B cell (primary cell): ENCODE measurements around the gene SIGLEC5. TPM values are rescaled to one million over a fixed set of nuclear protein-coding genes. Genes with fewer than 3 reads are reported as not detected.

Experiments
- ATAC-seq: fragments of 200-7000 bp; cut with Tn5 transposase; one replicate; pipeline ENCODE4 v1.10.0; 2021; ENCODE audit warnings: low read depth, mild to moderate bottlenecking, moderate number of reproducible peaks, moderate library complexity
- CTCF ChIA-PET: fragments of 350-600 bp; sonication (Branson Sonifier 250); formaldehyde crosslinking; loops from one replicate; lab custom pipeline; 2021; ENCODE audit warnings: antibody characterized with exemption, inconsistent platforms; lab: Charles Lee
- POLR2A ChIA-PET: fragments of 350-600 bp; sonication (Branson Sonifier 250); formaldehyde crosslinking; loops from one replicate; lab custom pipeline; 2021; ENCODE audit warnings: antibody characterized with exemption; lab: Charles Lee
- DNase-seq: peaks from one replicate; pipeline ENCODE4 v3.0.0; 2013
- H2AFZ ChIP-seq: 2 replicates; pipeline ENCODE4 v1.6.1; 2012; ENCODE audit warnings: mild to moderate bottlenecking, low read depth, low read length; ENCODE audit not compliant: insufficient read depth, poor library complexity, severe bottlenecking
- H3K27ac ChIP-seq, 2 donors: 1 replicate in 1 of 2; 2 replicates in 1 of 2; pipeline ENCODE4 v1.5.1; 2012 to 2013; ENCODE audit warnings: low read length in 2 of 2, mild to moderate bottlenecking in 2 of 2, moderate library complexity in 1 of 2
- H3K27me3 ChIP-seq, 4 experiments: fragments of 200-600 bp in 1 of 4; sonication (generic) in 1 of 4; replicated peaks in 1 of 4; 1 replicate in 2 of 4; 2 replicates in 2 of 4; pipeline versions ENCODE4 v1.6.1 to v1.7.0; 2013 to 2016; ENCODE audit warnings: low read length in 3 of 4, mild to moderate bottlenecking in 2 of 4, mixed read lengths in 1 of 4, moderate library complexity in 1 of 4; ENCODE audit not compliant: insufficient read depth in 4 of 4, control insufficient read depth in 3 of 4; ENCODE audit errors: control extremely low read depth in 1 of 4
- H3K36me3 ChIP-seq, 2 experiments: replicated peaks in 1 of 2; 1 replicate in 1 of 2; 2 replicates in 1 of 2; pipeline versions ENCODE4 v1.6.1 to v1.7.1; 2013; ENCODE audit warnings: low read length in 1 of 2; ENCODE audit not compliant: insufficient read depth in 2 of 2, control insufficient read depth in 1 of 2; ENCODE audit errors: control extremely low read depth in 1 of 2, extremely low read depth in 1 of 2
- H3K4me1 ChIP-seq, 2 donors: fragments of 200-600 bp in 1 of 2; sonication (generic) in 1 of 2; 1 replicate in 1 of 2; 2 replicates in 1 of 2; pipeline versions ENCODE4 v1.5.1 to v1.6.1; 2013 to 2017; ENCODE audit warnings: low read length in 2 of 2; ENCODE audit not compliant: control insufficient read depth in 2 of 2, insufficient read depth in 2 of 2
- H3K4me2 ChIP-seq: replicated peaks from 2 replicates; pipeline ENCODE3; 2012; ENCODE audit warnings: mild to moderate bottlenecking, low read depth, low read length; ENCODE audit not compliant: poor library complexity, severe bottlenecking
- H3K4me3 ChIP-seq, 5 experiments: fragments of 200-600 bp in 1 of 5; sonication (generic) in 1 of 5; 1 replicate in 3 of 5; 2 replicates in 2 of 5; pipeline versions ENCODE4 v1.5.1 to v1.7.0; 2011 to 2016; ENCODE audit warnings: low read length in 4 of 5, mild to moderate bottlenecking in 4 of 5, low read depth in 2 of 5, control low read depth in 1 of 5, moderate library complexity in 1 of 5; ENCODE audit not compliant: insufficient read depth in 1 of 5; ENCODE audit errors: control extremely low read depth in 1 of 5, extremely low read depth in 1 of 5
- H3K79me2 ChIP-seq: fragments of 200-600 bp; sonication (generic); one replicate; pipeline ENCODE4 v1.6.0; 2016; ENCODE audit warnings: low read length; ENCODE audit not compliant: control insufficient read depth, insufficient read depth
- H3K9ac ChIP-seq: fragments of 200-600 bp; sonication (generic); 2 replicates; pipeline ENCODE4 v1.6.1; 2017; ENCODE audit warnings: mild to moderate bottlenecking, low read length, moderate library complexity
- H3K9me3 ChIP-seq, 3 donors: one replicate each; pipeline versions ENCODE4 v1.6.1 to v1.7.1; 2013; ENCODE audit warnings: low read length in 2 of 3; ENCODE audit not compliant: control insufficient read depth in 2 of 3, insufficient read depth in 1 of 3; ENCODE audit errors: control extremely low read depth in 1 of 3
- H4K20me1 ChIP-seq: 2 replicates; pipeline ENCODE4 v1.6.0; 2012; ENCODE audit warnings: mild to moderate bottlenecking, low read length; ENCODE audit not compliant: insufficient read depth, control insufficient read depth, poor library complexity, severe bottlenecking
- H3K27ac Mint-ChIP-seq: one replicate; pipeline ENCODE4 v1.8.0; 2021; ENCODE audit warnings: mixed read lengths
- H3K27me3 Mint-ChIP-seq: one replicate; pipeline ENCODE4 v1.8.0; 2021; ENCODE audit warnings: mixed read lengths
- H3K4me1 Mint-ChIP-seq: one replicate; pipeline ENCODE4 v1.8.0; 2021; ENCODE audit warnings: mixed read lengths
- H3K4me3 Mint-ChIP-seq: one replicate; pipeline ENCODE4 v1.8.0; 2021; ENCODE audit warnings: mixed read lengths
- H3K9me3 Mint-ChIP-seq: one replicate; pipeline ENCODE4 v1.8.0; 2022; ENCODE audit warnings: mixed read lengths; ENCODE audit not compliant: insufficient read depth
- CTCF ChIP-seq: fragments of 200-600 bp; IDR thresholded peaks from one replicate; pipeline ENCODE4 v1.8.0; 2022; ENCODE audit warnings: antibody characterized with exemption, mild to moderate bottlenecking
- EZH2 ChIP-seq: IDR thresholded peaks from 2 replicates; pipeline ENCODE4 v1.6.1; 2012; ENCODE audit warnings: borderline replicate concordance, low read depth, mild to moderate bottlenecking, moderate library complexity, low read length; ENCODE audit not compliant: insufficient read depth, poor library complexity, severe bottlenecking
- WGBS: methylation state at CpG from one replicate; pipeline ENCODE4 v1.1.5; 2013; ENCODE audit warnings: missing lambda C conversion rate; ENCODE audit not compliant: insufficient coverage; 5-methylcytosine and 5-hydroxymethylcytosine counted together
- intact Hi-C: fragments of 100-400 bp; cut with micrococcal nuclease; formaldehyde crosslinking; loops from one replicate; pipeline ENCODE4 v1.10.0; 2022
- polyA plus RNA-seq: library from polyadenylated mRNA; depleted of rRNA; stranded (reverse); fragments of >200 nt; gene quantifications from 2 replicates; pipeline ENCODE4 v1.2.3, GENCODE V29; 2012
- total RNA-seq, 2 donors: library from RNA; stranded (reverse); fragments of 120-200 nt in 1 of 2; gene quantifications; 1 replicate in 1 of 2; 2 replicates in 1 of 2; pipeline versions ENCODE4 v1.2.3 to v1.2.4, GENCODE V29; 2013 to 2022

SIGLEC5 gene
- total and polyA plus RNA-seq, 2 donors (not counting 1 experiment from before 2014, with no cell fraction given) = 0.84 TPM; not detected in 1

GRCh38 chr19:51602189-51602854 lies 27.9 kb downstream of the SIGLEC5 start:
- peak overlapping the region; percentile 29 to 49 for H3K27ac ChIP-seq
- H3K4me1 Mint-ChIP-seq = peaks cover 59% of the 10 kb centered on the region
- peaks cover 20% of the 10 kb centered on the region for H3K79me2 ChIP-seq
- CTCF ChIA-PET = interaction anchor here (0.9 to 2.7 kb wide), 11 partner anchors 12 to 130 kb away, joined by 3 to 18 read pairs (median 4); partner anchors contain the start of gene ZNF175
- intact Hi-C loops = no loop called here
- ATAC-seq (no peak), DNase-seq (peak; percentile 40)
- peak overlapping the region; percentile 71 for H3K9ac ChIP-seq
- H3K36me3 ChIP-seq = peaks cover 0 to 4% of the 10 kb centered on the region in 2 experiments
- H3K4me3 ChIP-seq = peak overlapping the region in 4 of 5 experiments; percentile 37 to 61 (median 54)
- H3K27me3 Mint-ChIP-seq = no peaks in the 10 kb centered on the region
- peaks cover 3% of the 10 kb centered on the region for H4K20me1 ChIP-seq
- H3K4me3 Mint-ChIP-seq = peak overlapping the region; percentile 92
- POLR2A ChIA-PET = interaction anchor here (1.1 to 1.3 kb wide), 2 partner anchors 55 to 185 kb away, joined by 4 to 9 read pairs; partner anchors contain the start of gene SIGLEC10
- WGBS = 84% methylated on average over 14 of the region's 20 CpGs
- peak overlapping the region; percentile 78 for H3K4me2 ChIP-seq
- H3K27ac Mint-ChIP-seq = peak overlapping the region; percentile 95
- H2AFZ ChIP-seq = no peak overlapping the region
- TF ChIP-seq CTCF (no peak), EZH2 (no peak)
- peaks cover 0 to 18% (median 0%) of the 10 kb centered on the region in 3 donors for H3K9me3 ChIP-seq
- no peaks in the 10 kb centered on the region for H3K9me3 Mint-ChIP-seq
- peaks cover 0 to 6% (median 0%) of the 10 kb centered on the region in 4 experiments for H3K27me3 ChIP-seq
- H3K4me1 ChIP-seq = peaks cover 45 to 51% of the 10 kb centered on the region in 2 donors
